ENCODE measurements around the gene C5AR1.
"Not testable (repeated sequence)": the region's sequence is repeated elsewhere in the genome, so short reads cannot be mapped to it uniquely, and the experiment has no call there.

C5AR1 gene

DNA sequence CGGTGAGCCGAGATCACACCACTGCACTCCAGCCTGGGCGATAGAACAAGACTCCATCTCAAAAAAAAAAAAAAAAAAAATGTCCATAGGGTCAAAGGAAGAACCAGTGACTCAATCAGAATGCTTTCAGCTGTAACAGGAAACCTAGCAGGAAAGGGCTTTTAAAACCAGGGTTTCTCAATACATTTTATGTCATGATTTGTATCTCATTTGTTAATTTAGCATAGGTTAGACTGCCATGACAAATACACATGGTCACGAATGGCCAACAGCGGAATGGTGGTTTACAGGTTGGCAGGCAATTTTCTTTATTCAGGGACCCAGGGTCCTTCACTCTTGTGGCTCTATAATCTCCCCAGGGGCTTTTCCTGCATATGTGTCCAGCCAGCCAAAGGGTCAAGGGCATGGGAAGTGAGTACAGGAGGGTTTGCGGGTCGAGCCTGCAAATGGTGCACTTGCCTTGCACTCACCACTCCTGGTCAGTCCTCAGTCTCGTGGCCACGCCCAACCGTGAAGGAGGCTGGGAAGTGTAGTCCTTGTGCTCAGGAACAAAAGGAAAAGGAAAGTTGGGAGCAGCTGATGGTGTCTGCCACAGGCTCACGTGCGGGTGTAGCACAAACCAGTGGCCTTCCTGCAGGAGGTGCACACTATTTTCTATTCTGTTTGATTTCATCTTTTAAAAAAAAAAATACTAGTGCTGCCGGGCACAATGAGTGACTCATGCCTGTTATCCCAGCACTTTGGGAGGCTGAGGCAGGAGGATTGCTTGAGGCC lies 54.3 kb downstream of the C5AR1 start:
- no peak overlapping the region for H2AFZ ChIP-seq (ENCODE audit: low read length)
- TF ChIP-seq, protein P1, sequence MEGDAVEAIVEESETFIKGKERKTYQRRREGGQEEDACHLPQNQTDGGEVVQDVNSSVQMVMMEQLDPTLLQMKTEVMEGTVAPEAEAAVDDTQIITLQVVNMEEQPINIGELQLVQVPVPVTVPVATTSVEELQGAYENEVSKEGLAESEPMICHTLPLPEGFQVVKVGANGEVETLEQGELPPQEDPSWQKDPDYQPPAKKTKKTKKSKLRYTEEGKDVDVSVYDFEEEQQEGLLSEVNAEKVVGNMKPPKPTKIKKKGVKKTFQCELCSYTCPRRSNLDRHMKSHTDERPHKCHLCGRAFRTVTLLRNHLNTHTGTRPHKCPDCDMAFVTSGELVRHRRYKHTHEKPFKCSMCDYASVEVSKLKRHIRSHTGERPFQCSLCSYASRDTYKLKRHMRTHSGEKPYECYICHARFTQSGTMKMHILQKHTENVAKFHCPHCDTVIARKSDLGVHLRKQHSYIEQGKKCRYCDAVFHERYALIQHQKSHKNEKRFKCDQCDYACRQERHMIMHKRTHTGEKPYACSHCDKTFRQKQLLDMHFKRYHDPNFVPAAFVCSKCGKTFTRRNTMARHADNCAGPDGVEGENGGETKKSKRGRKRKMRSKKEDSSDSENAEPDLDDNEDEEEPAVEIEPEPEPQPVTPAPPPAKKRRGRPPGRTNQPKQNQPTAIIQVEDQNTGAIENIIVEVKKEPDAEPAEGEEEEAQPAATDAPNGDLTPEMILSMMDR (conservative IDR thresholded peaks at IDR 0.05; ENCODE audit: low read length), result no peak
- TF ChIP-seq EZH2phosphoT487 (IDR thresholded peaks at IDR 0.05; ENCODE audit: borderline replicate concordance), result no peak
- H3K36me3 ChIP-seq (ENCODE audit: insufficient read depth, low read length), result peaks cover 53% of the 10 kb centered on the region; the same call in 1 of the 2 replicates

DNA sequence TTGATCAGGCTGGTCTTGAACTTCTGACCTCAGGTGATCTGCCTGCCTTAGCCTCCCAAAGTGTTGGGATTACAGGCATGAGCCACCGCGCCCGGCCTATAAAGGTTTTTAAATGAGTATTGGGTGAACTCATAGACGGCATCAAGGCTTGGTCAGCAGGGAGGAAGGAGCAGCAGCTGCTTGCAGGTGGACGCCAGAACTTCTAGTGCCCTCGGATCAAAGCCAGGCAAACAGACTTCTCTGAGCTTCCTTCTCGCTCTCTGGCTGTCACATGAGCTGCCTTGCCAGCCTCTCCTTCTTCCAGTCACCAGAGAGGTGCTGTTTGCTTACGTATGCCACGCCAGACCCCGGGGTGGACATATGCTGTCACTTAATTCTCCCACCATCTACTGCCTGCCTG lies 55.8 kb downstream of the C5AR1 start:
- not testable (repeated sequence) for H3K9me3 ChIP-seq (ENCODE audit: insufficient read depth, low read depth, low read length); H4K20me1 ChIP-seq (ENCODE audit: insufficient read depth, low read length, poor library complexity, severe bottlenecking); H2AFZ ChIP-seq (ENCODE audit: low read length); H3K27me3 ChIP-seq (ENCODE audit: insufficient read depth, low read length, poor library complexity, severe bottlenecking); H3F3A ChIP-seq (ENCODE audit: low read depth); H3K4me3 ChIP-seq (ENCODE audit: low read length, poor library complexity, severe bottlenecking); H3K79me2 ChIP-seq (ENCODE audit: insufficient read depth, low read length); H3K4me2 ChIP-seq (ENCODE audit: low read depth, low read length, poor library complexity, severe bottlenecking); H3K9ac ChIP-seq (ENCODE audit: low read depth, low read length, poor library complexity, severe bottlenecking); H3K4me1 ChIP-seq (ENCODE audit: insufficient read depth, low read length, poor library complexity, severe bottlenecking); H3K9me2 ChIP-seq (replicated peaks; ENCODE audit: low read depth, low read length)
- peaks cover 55% of the 10 kb centered on the region; the same call in 1 of the 2 replicates for H3K36me3 ChIP-seq (ENCODE audit: insufficient read depth, low read length)

More for the DNA sequence above, 54.3 kb downstream of the C5AR1 start:
- no peaks in the 10 kb centered on the region for H3K79me2 ChIP-seq (ENCODE audit: insufficient read depth, low read length)
- H4K20me1 ChIP-seq (ENCODE audit: insufficient read depth, low read length, poor library complexity, severe bottlenecking), result no peaks in the 10 kb centered on the region
- H3F3A ChIP-seq (ENCODE audit: low read depth), result no peaks in the 10 kb centered on the region
- H3K4me2 ChIP-seq (ENCODE audit: low read depth, low read length, poor library complexity, severe bottlenecking), result no peak overlapping the region
- H3K4me3 ChIP-seq (ENCODE audit: low read length, poor library complexity, severe bottlenecking), result no peak overlapping the region
- no peaks in the 10 kb centered on the region for H3K9me3 ChIP-seq (ENCODE audit: insufficient read depth, low read depth, low read length)
- no peaks in the 10 kb centered on the region for H3K4me1 ChIP-seq (ENCODE audit: insufficient read depth, low read length, poor library complexity, severe bottlenecking)
- H3K27me3 ChIP-seq (ENCODE audit: insufficient read depth, low read length, poor library complexity, severe bottlenecking), result no peaks in the 10 kb centered on the region
- H3K9me2 ChIP-seq (replicated peaks; ENCODE audit: low read depth, low read length), result no peaks in the 10 kb centered on the region
- no peak overlapping the region for H3K9ac ChIP-seq (ENCODE audit: low read depth, low read length, poor library complexity, severe bottlenecking)

- H3K36me3 ChIP-seq (ENCODE audit: insufficient read depth, low read length), result peaks cover 58% of the 10 kb centered on the region; the same call in 1 of the 2 replicates
- H3K27me3 ChIP-seq (ENCODE audit: insufficient read depth, low read length, poor library complexity, severe bottlenecking), result no peaks in the 10 kb centered on the region
- no peaks in the 10 kb centered on the region for H3F3A ChIP-seq (ENCODE audit: low read depth)
- H4K20me1 ChIP-seq (ENCODE audit: insufficient read depth, low read length, poor library complexity, severe bottlenecking), result no peaks in the 10 kb centered on the region
- H2AFZ ChIP-seq (ENCODE audit: low read length), result no peak overlapping the region
- no peak for TF ChIP-seq EZH2phosphoT487 (IDR thresholded peaks at IDR 0.05; ENCODE audit: borderline replicate concordance)
- TF ChIP-seq, protein P1 (conservative IDR thresholded peaks at IDR 0.05; ENCODE audit: low read length), result no peak
- H3K9me3 ChIP-seq (ENCODE audit: insufficient read depth, low read depth, low read length), result no peaks in the 10 kb centered on the region
- no peak overlapping the region for H3K9ac ChIP-seq (ENCODE audit: low read depth, low read length, poor library complexity, severe bottlenecking)
- H3K4me1 ChIP-seq (ENCODE audit: insufficient read depth, low read length, poor library complexity, severe bottlenecking), result no peaks in the 10 kb centered on the region
- H3K4me2 ChIP-seq (ENCODE audit: low read depth, low read length, poor library complexity, severe bottlenecking), result no peak overlapping the region
- no peaks in the 10 kb centered on the region for H3K79me2 ChIP-seq (ENCODE audit: insufficient read depth, low read length)
- H3K9me2 ChIP-seq (replicated peaks; ENCODE audit: low read depth, low read length), result no peaks in the 10 kb centered on the region
- no peak overlapping the region for H3K4me3 ChIP-seq (ENCODE audit: low read length, poor library complexity, severe bottlenecking)
Observed at GRCh38 chr19:47370045-47370611, 60.5 kb downstream of the C5AR1 start.

Measured in Loucy (cell line).